GM12874 (cell line): ENCODE results near the gene ZNF507.

Source experiments
- TF ChIP-seq, protein P1 (sequence below): IDR thresholded peaks from 2 replicates; pipeline ENCODE4 v1.5.1; 2011; ENCODE audit warnings: low read depth, mild to moderate bottlenecking, control low read depth, low read length, moderate library complexity; ENCODE audit not compliant: insufficient read depth

Gene ZNF507

GRCh38 chr19:32350987-32351348, 5.6 kb downstream of the ZNF507 start:
- TF ChIP-seq, protein P1, sequence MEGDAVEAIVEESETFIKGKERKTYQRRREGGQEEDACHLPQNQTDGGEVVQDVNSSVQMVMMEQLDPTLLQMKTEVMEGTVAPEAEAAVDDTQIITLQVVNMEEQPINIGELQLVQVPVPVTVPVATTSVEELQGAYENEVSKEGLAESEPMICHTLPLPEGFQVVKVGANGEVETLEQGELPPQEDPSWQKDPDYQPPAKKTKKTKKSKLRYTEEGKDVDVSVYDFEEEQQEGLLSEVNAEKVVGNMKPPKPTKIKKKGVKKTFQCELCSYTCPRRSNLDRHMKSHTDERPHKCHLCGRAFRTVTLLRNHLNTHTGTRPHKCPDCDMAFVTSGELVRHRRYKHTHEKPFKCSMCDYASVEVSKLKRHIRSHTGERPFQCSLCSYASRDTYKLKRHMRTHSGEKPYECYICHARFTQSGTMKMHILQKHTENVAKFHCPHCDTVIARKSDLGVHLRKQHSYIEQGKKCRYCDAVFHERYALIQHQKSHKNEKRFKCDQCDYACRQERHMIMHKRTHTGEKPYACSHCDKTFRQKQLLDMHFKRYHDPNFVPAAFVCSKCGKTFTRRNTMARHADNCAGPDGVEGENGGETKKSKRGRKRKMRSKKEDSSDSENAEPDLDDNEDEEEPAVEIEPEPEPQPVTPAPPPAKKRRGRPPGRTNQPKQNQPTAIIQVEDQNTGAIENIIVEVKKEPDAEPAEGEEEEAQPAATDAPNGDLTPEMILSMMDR = no peak

- TF ChIP-seq, protein P1 = no peak
These were observed 6.8 kb downstream of the ZNF507 start for GRCh38 chr19:32352241-32352630.

DNA sequence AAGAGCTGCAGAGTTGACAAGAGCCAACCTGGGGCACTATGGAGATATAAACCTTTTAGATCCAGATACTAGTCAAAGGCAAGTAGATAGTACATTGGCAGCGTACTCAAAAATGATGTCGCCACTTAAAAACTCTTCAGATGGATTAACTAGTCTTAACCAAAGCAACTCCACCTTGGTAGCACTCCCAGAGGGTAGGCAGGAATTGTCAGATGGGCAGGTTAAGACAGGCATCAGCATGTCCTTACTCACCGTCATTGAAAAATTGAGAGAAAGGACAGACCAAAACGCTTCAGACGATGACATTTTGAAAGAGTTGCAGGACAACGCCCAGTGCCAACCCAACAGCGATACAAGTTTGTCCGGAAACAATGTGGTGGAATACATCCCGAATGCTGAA, 8.9 kb downstream of the ZNF507 start:
- TF ChIP-seq, protein P1 = no peak

- TF ChIP-seq, protein P1 = no peak
These were observed 9.9 kb downstream of the ZNF507 start for GRCh38 chr19:32355309-32355708.

GRCh38 chr19:32357720-32358119, 12.3 kb downstream of the ZNF507 start:
- TF ChIP-seq, protein P1 = no peak

DNA sequence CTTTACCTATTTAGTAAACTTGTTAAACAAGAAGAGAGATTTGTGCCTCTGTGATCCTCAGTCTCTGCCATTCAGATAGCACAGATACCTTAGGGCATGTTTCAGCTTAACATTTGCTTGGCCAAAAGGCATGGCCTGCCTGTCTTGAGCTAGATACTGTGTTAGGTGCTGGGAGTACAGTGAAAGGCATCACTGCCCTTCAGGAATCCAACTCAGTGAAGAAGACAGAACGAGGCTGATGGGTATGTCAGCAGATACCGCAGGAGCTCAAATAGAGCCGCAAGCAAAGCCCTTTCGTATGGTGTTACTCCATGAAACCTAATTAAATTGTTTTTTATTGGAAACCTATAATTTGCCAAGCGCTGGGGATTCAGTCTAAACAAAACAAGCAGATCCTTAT, 12.9 kb downstream of the ZNF507 start:
- TF ChIP-seq, protein P1 = no peak

GRCh38 chr19:32359581-32359980, 14.2 kb downstream of the ZNF507 start:
- TF ChIP-seq, protein P1 = no peak

DNA sequence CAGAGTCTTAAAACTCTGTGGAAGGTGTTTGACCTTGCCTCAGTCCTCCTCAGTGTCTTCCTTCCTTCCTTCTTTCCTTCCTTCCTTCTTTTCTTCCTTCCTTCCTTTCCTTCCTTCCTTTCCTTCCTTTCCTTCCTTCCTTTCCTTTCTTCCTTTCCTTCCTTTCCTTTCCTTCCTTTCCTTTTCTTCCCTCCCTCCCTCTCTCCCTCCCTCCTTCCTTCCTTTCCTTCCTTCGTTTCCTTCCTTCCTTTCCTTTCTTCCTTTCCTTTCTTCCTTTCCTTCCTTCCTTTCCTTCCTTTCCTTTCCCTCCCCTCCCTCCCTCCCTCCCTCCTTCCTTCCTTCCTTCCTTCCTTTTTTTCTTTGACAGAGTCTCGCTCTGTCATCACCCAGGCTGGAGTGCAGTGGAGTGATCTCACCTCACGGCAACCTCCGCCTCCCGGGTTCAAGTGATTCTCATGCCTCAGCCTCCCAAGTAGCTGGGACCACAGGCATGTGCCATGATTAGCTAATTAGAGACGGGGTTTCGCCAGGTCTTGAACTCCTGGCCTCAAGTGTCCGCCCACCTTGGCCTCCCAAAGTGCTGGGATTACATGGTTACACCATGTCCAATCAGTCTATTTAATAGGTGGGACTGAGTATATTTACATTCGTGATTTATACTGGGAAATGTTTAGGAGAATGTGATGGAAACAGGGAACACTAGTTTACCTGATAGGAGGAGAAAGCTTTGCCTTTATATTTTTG, 16.3 kb downstream of the ZNF507 start:
- TF ChIP-seq, protein P1 = no peak
